OCI-LY1 (cell line): ENCODE results near the gene CELSR2.

Source experiments
- CTCF ChIP-seq: fragments of 200-600 bp; sonication (generic), shearing (Covaris generic); IDR thresholded peaks from 2 replicates; pipeline ENCODE4 v1.5.1; 2017; ENCODE audit warnings: mild to moderate bottlenecking, antibody characterized with exemption, low read length, moderate library complexity, mixed read lengths
- EZH2 ChIP-seq: fragments of 200-600 bp; sonication (generic), shearing (Covaris generic); IDR thresholded peaks from 2 replicates; pipeline ENCODE4 v1.8.0; 2017; ENCODE audit warnings: borderline replicate concordance, mixed run types, mild to moderate bottlenecking, antibody characterized with exemption, low read length, moderate library complexity, mixed read lengths

- TF ChIP-seq CTCF (no peak), EZH2 (no peak)
These were observed 919 bp upstream of the CELSR2 start for GRCh38 chr1:109248444-109248796.
